ENCODE data around the gene SAPCD2.

DNA sequence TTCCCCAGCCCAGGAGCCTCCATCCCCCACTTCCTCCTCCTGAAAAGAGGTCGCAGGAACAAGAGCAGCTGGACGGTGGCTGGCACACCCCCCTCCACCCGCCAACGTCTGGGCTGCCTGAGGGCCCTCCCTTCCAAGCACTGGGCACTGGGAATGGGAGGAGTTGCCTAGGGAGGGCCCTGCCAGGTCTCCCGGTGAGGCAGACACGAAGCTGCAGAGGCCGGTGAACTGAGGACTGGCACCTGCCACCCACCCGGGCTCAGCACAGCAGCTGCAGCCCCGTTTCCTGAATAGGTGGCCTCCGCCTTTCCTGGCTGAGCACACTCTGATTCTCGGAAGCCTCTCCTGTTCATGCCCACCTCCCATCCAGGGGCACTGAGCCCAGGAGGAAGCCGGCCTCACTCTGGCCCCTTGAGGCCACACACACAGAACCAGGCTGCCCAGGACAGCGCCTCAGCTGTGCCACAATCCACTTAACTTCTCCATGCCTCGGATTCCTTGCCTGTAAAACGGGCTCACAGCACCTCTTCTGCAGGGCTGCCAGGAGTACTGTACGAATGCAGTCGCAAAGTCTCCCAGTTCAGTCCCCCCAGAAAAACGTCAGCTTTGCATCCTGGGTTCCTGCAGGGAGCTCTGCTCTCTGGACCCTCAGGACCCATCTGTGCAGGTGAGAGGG, 25.7 kb downstream of the SAPCD2 start:
- no peak for TF ChIP-seq SP1 (IDR thresholded peaks at IDR 0.05)
- no peak for TF ChIP-seq FOXM1 (IDR thresholded peaks at IDR 0.05; ENCODE audit: borderline replicate concordance)
- TF ChIP-seq SUZ12 (IDR thresholded peaks at IDR 0.05) = no peak
- TF ChIP-seq PKNOX1 (IDR thresholded peaks at IDR 0.05) = no peak
- no peak for TF ChIP-seq FOXA1 (IDR thresholded peaks at IDR 0.05)
